ENCODE results near the gene ADCY4.

DNA sequence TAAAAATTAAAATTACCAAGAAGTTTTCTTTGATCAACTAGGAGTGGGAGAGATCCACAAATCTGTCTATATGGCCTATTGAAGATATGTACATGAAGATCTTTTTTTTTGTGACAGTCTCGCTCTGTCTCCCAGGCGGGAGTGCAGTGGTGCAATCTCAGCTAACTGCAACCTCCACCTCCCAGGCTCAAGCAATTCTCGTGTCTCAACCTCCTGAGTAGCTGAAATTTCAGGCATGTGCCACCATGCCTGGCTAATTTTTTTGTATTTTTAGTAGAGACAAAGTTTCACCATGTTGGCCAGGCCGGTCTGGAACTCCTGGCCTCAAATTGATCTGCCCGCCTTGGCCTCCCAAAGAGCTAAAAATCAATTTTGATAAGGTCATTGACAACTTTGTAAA, 28.5 kb upstream of the ADCY4 start:
- TF ChIP-seq, protein P1, sequence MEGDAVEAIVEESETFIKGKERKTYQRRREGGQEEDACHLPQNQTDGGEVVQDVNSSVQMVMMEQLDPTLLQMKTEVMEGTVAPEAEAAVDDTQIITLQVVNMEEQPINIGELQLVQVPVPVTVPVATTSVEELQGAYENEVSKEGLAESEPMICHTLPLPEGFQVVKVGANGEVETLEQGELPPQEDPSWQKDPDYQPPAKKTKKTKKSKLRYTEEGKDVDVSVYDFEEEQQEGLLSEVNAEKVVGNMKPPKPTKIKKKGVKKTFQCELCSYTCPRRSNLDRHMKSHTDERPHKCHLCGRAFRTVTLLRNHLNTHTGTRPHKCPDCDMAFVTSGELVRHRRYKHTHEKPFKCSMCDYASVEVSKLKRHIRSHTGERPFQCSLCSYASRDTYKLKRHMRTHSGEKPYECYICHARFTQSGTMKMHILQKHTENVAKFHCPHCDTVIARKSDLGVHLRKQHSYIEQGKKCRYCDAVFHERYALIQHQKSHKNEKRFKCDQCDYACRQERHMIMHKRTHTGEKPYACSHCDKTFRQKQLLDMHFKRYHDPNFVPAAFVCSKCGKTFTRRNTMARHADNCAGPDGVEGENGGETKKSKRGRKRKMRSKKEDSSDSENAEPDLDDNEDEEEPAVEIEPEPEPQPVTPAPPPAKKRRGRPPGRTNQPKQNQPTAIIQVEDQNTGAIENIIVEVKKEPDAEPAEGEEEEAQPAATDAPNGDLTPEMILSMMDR (conservative IDR thresholded peaks at IDR 0.05): no peak
- no peak for TF ChIP-seq ZFX (IDR thresholded peaks at IDR 0.05)
